GM19395 (cell line): Measurements from ENCODE around the gene UMODL1.
A peak's percentile ranks its signal among the peaks of the same experiment; 100 is the strongest.

Experiments used
- ATAC-seq: cut with Tn5 transposase; IDR thresholded peaks from one replicate; pipeline ENCODE4 v1.9.1; 2021; ENCODE audit warnings: mild to moderate bottlenecking, moderate library complexity; ENCODE audit not compliant: unreplicated experiment

UMODL1 gene

DNA sequence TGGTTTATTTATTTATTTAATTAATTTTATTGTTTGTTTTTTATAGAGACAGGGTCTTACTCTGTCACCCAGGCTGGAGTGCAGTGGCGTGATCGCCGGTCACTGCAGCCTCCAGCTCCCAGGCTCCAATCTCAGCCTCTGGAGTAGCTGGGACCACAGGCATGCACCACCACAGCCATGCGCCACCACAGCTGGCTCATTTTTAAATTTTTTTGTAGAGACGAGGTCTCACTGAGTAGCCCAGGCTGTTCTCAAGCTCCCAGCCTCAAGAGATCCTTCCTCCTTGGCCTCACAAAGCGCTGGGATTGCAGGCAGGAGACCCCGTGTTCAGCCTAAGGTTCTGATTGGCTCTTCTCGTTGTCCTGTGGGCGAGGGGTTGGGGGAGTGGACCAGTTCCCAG, 22.1 kb downstream of the UMODL1 start:
- ATAC-seq, result no peak

- no peak for ATAC-seq
Measured at GRCh38 chr21:42093991-42094421, 22.9 kb downstream of the UMODL1 start.

DNA sequence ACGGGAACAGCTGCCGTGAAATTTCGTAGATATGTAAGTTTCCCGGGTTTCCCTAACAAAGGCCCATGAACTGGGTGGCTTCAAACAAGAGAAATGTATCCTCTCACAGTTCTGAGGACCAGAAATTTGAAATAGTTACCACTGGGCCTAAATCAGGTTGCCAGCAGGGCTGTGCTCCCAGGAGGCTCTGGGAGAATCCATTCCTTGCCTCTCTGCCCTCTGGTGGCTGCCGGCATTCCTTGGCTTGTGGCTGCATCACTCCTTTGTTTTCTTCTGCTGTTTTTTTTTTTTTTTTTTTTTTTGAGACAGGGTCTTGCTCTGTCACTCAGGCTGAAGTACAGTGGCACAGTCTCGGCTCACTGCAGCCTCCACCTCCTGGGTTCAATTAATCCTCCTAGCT, 23.7 kb downstream of the UMODL1 start:
- ATAC-seq, result no peak

DNA sequence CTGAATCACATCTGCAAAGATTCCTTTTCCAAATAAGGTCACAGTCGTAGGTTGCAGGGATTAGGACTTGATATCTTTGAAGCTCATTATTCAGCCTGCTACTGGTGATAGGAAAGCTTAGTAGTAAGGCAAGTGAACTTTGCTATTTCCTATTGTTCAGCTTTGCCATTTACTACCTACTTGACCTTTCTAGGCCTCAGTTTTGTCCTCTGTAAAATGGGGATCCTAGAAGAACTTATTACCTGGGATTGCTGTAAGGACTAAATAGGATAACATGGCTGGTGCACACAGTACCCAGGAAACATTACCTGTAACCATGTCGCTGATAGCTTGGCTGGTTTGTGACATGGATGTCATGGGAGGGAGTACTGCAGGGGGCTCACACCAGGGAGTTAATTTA, 24.5 kb downstream of the UMODL1 start:
- ATAC-seq, result no peak

GRCh38 chr21:42096566-42096965, 25.4 kb downstream of the UMODL1 start:
- no peak for ATAC-seq

DNA sequence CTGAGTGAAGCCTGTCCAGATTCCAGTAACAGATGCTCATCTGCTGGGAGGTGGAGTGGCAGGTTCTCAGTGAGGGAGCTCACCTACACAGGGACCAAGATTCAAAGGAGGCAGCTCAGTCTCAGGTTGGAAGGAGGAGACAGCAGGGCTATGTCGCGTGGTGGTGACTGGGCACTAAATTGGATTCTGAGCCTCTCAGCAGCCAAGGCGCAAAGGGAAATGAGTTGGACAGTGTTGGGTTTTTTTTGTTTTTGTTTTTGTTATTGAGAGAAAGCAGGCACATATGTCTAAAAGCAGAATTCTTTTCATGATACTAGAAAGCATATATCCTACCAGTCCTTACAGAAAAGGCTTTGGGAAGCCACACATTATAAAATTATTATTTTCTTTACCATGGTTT, 26.2 kb downstream of the UMODL1 start:
- ATAC-seq, result no peak

DNA sequence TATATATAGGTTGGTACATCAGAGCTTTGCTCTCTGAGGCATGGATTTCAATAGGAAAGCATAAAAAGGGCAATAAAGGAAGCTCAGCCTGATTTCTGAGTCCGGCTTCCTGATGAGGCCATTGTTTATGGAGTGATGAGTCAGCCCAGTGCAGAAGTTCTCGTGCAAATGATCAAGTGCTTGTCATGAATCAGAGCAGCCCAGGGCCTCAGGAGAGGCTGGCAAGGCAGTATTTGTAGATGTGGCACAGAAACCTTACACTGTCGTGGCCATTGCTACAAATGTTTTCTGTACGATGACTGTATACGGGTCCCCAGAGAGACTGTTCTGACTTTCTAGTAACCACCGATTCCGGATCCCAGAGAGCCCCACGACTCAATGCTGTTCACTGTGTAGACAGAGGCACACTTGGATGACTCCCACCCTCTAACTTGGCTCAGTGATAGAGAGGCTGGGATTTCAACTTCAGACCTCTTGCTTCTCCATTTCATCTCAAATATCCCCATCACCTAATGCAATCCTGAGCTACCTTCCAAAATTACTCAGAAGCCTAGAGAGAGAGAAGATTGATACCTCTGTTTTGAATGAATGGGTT, 26.8 kb downstream of the UMODL1 start:
- ATAC-seq, result no peak

- ATAC-seq, result no peak
Measured at GRCh38 chr21:42098957-42099505, 27.9 kb downstream of the UMODL1 start.

- ATAC-seq, result no peak
Measured at GRCh38 chr21:42101246-42101645, 30.1 kb downstream of the UMODL1 start.

DNA sequence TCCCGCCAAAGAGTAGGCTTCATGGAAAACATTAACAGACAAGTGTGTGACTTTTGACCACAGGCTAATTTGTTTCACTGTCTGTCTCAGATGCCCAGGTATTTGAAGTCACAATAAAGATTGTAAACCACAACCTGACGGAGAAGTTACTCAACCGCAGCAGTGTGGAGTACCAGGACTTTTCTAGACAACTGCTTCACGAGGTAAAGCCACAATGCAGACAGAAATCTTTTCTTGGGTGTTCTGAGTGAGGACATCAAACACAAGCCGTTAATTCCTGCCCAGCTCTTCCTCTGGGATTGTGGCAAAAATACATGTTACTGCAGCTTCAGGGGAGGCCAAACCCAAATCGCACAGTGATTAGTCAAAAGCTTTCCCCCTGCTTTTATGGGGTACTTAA, 31.0 kb downstream of the UMODL1 start:
- ATAC-seq, result no peak

GRCh38 chr21:42102526-42102925, 31.4 kb downstream of the UMODL1 start:
- no peak for ATAC-seq

GRCh38 chr21:42102991-42103390, 31.9 kb downstream of the UMODL1 start:
- no peak for ATAC-seq

DNA sequence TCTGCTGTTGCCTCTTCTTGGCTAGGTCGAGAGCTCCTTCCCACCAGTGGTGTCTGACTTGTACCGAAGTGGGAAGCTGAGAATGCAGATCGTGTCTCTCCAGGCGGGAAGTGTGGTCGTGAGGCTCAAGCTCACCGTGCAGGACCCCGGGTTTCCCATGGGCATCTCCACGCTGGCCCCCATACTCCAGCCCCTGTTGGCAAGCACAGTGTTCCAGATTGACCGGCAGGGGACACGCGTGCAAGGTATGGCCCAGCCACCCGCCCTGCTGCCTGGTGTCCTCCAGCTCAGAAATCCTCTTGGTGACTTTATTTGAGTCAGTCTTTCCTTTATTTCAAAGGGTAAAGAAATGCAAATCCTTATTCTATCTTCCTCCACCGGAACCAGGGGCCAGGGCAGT, 32.7 kb downstream of the UMODL1 start:
- no peak for ATAC-seq

DNA sequence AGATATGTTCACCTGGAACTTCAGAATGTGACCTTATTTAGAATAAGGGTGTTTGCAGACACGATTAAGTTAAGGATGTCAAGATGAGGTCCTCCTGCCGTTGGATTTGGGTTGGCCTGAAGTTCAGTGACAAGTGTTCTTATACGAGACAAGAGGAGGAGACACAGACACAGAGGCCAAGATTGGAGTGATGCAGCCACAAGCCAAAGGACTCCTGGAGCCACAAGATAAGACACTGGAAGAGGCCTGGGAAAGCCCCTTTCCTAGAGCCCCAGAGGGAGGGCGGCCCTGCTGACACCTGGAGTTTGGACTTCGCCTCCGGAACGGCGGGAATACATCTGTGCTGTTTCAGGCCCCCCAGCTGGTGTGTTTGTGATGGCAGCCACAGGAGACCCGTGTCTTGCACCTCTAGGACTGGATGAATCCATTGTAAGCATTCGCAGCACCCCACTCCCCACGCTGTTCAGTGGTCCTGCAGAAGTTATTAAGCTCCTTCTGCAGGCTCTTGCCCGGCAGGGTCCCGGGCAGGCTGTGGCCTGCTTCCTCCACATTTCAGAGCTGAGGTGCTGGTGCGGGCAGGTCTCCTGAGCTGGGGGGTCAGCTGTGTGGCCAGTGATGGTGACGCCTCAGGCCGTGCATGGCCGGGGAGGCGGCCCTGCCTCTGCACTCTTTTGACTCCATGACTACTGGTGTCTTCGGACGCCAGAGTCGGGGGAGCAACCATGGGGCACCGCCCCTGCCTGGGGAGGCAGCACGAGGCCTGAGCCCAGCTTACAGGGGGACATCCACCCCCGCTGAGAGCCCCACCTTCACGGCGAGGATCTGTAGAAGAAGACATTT, 34.6 kb downstream of the UMODL1 start:
- no peak for ATAC-seq

GRCh38 chr21:42106425-42106824, 35.3 kb downstream of the UMODL1 start:
- no peak for ATAC-seq

DNA sequence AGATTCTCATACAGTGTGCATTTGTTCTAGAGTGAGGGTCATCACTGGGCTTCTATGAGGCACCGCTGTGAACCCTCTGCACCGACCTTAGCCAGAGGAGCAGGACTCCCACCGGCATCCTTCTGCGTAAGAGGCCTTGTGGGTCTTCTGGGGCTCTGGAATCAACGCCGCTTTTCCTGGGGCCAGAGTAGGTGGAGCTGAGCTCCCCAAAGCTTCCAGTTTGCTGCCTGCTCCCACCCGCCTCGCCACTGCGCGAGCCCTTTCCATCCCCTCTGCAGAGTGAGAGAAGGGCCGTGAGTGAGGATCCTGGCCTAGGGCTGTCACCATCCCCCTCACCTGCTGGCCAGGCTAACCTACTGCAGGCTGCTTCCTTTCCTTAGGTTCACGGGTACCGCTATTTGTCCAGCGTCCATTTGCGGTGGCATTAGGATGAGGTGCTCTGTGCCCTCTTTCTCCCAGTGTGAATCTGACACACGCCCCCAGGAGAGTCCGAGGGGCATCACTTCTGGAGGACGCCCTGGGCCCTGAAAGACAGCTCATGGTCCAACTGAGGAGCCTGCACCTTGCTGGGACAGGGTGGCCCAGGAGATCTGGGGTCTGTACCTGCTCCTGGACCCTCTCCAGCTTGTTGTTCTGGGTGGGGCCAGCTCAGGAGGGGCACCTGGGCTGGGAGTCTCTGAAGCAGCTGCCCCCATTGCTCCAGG, 36.2 kb downstream of the UMODL1 start:
- peak; percentile 21 for ATAC-seq

- ATAC-seq, result peak; percentile 90
Measured at GRCh38 chr21:42107881-42108553, 36.9 kb downstream of the UMODL1 start.

DNA sequence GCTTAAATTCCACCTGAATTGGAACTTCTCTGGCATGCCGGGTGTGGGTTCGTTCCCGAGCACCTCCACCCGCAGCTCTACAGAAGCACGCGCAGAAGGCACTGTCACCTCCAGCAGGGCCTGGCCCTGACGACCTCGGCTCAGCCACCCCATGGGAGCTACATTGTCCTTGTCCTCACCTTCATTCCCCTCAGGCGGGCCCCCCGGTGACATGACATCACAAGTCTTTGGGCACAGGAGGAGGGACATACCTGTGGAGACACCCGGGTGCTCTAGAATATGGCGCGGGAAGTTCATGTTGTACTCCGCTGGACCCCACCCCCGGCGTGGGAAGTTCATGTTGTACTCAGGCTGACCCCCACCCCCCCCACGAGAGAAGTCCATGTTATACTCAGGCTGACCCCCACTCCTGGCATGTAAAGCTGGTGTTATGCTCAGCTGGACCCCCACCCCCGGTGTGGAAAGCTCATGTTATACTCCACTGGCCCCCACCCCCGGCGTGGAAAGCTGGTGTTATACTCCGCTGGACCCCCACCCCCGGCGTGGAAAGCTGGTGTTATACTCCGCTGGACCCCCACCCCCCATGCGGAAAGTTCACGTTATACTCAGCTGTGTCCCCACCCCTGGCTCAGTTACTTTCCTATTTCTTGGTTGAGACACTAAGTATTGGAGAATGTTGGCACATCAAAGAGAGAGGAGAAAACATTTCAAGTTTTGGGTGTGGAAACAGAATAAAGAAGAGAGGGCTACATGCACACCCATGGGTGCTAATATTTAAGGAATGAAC, 37.6 kb downstream of the UMODL1 start:
- ATAC-seq, result no peak

- ATAC-seq, result no peak
Measured at GRCh38 chr21:42109473-42109872, 38.4 kb downstream of the UMODL1 start.

DNA sequence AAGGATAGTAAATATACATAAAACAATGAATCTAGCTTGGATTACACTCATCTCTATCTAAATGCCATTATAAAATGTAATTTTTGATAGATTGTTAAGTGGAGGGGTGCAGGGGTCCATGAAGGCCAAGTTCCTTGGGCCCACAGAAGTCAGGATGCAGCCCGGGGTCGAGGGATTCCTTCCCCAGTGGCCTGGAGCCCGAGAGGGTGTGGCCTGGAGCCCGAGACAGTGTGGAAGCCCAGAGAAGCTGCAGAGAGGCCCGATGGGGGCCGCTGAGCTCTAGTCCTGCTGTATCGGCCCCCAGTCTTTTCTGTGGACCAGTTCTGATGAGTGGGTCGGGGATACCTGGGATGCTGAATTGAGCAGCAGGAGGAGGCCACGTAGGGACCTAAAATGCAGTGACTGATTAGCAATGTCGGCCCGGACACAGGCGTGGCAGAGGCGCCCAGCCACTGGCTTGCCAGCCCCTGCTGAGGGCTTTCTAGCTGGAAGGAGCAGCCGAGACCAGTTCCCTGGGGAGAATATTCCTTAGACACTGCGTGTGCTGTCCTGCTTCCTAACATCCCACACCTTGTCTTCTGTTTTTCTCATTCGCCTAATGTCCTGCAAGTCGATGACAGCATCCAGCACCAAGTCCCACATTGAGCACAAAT, 38.9 kb downstream of the UMODL1 start:
- no peak for ATAC-seq
